GM19463 (cell line): ENCODE data around the gene PANK1.

Experiments used
- ATAC-seq: cut with Tn5 transposase; IDR thresholded peaks from one replicate; pipeline ENCODE4 v1.9.1; 2021; ENCODE audit warnings: mild to moderate bottlenecking, moderate library complexity; ENCODE audit not compliant: unreplicated experiment

PANK1 gene

GRCh38 chr10:89652806-89653370 is 7.8 kb upstream of the PANK1 start:
- ATAC-seq, result no peak

GRCh38 chr10:89651916-89652573 is 7.0 kb upstream of the PANK1 start:
- ATAC-seq, result no peak

- no peak for ATAC-seq
Observed at GRCh38 chr10:89651205-89651915, 6.3 kb upstream of the PANK1 start.

DNA sequence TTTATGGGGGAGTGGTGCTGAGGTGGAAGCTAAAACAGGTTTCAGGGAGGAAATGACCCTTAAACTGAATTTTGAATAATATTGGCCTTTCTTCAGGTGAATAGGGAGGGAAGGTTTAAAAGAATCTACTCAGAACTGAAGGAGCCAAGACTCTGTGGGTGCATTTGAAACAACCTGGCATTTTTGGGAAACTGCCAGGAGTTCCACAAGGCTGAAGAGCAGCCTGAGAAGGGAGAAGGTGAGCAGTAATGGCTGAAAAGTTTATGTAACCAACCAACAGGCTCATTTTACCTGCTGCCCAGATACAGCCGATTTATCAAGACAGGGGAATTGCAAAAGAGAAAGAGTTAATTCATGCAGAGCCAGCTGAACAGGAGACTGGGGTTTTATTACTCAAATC is 4.0 kb upstream of the PANK1 start:
- no peak for ATAC-seq

- ATAC-seq, result no peak
Observed at GRCh38 chr10:89648074-89648473, 3.0 kb upstream of the PANK1 start.

GRCh38 chr10:89646889-89647657 is 2.0 kb upstream of the PANK1 start:
- no peak for ATAC-seq

- no peak for ATAC-seq
Observed at GRCh38 chr10:89645742-89646172, 715 bp upstream of the PANK1 start.

GRCh38 chr10:89644691-89644966 is 413 bp downstream of the PANK1 start:
- peak; percentile 28 for ATAC-seq

DNA sequence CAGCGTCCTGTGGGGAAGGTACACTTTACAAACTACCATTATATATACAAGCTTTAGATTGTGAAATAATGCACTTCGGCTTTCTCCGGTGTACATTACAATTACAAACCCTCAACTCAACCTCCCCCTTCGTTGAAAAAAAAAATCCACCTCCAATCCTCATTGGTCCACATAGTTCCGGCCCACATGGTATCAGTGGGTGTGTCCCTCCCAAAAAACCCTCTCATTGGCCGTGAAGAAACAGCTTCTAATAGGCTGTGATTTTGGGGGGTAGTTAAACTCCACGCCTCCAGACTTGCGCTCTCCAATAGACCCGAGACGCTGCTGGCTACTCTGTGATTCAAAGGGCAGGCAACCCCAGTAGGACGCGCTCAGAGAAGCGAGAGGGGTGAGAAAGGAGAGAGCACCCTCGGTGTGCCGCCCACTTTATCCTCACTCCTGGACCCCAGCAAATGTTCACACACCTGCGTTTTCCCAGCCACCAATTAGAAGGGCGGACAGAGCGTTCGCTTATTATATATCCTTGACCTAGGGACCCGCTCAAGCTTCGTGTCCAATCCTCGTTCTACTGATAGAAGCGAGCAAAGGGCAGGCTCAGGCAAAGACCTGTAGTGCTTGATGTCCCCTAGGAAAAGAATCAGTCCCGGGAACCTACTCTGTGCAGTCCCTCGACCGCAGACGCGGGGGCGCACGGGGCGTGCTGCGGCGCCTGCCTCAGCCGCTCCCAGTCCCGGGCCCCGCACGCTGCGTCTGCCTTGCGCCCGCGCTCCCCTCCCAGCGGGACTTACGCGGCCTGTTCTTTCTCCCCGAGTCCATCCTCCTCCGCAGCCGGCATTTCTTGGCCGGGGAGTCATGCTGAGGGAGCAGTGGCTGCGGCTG is 991 bp downstream of the PANK1 start:
- peak; percentile 81 for ATAC-seq

DNA sequence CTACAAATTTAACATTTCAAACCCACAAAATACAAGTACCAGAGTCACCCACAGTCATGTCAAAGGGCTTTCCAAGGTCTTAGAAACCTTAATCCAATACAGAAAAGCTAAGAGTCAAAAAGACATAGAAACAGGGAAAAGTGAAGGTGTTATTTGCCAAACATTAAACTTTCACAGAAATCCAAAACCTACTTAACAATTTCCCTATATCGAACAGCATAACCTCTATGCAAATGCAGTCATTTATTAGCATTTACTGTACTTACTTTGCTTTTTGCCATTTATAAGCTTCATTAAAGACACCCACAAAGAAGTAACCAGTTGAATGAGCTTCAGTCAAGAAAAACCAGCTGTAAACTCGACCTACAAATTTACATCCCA is 1.6 kb downstream of the PANK1 start:
- ATAC-seq, result no peak

DNA sequence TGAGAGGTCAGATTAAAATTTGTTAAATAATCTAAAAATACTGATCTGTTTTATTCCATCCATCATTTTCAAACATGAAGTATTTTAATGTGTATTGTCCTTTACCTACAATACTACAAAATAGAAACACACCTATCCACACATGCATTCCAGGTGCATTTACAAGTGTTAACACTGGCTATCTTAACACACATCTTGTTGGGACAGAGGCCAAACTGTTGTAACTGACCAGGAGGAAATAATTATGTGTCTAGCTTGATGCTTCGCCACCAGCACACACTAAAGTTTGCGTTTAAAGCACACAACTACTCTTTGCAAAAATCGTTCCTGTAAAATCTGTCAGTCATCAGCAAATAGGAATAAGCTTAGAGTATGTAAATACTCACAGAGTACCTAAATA is 2.8 kb downstream of the PANK1 start:
- ATAC-seq, result no peak

- ATAC-seq, result no peak
Observed at GRCh38 chr10:89640241-89640640, 4.8 kb downstream of the PANK1 start.

DNA sequence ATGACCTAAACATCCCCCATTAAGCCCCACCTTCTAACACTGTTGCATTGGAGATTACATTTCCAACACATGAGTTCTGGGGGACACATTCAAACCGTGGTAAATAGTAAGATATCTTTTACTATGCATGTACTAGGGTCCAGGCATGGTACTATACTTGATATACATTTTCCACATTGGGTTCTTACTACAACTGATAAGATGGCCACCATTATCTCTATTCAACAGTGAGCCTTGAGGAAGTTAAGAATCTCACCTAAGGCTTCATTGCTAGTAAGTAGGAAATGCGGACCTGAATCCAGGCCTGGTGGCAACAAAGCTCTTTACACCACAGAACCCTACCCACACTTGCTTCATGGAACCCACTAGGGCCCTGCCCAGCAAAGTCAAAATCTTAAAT is 5.7 kb downstream of the PANK1 start:
- no peak for ATAC-seq

- ATAC-seq, result no peak
Observed at GRCh38 chr10:89637113-89637512, 7.9 kb downstream of the PANK1 start.

GRCh38 chr10:89634637-89635036 is 10.4 kb downstream of the PANK1 start:
- no peak for ATAC-seq

DNA sequence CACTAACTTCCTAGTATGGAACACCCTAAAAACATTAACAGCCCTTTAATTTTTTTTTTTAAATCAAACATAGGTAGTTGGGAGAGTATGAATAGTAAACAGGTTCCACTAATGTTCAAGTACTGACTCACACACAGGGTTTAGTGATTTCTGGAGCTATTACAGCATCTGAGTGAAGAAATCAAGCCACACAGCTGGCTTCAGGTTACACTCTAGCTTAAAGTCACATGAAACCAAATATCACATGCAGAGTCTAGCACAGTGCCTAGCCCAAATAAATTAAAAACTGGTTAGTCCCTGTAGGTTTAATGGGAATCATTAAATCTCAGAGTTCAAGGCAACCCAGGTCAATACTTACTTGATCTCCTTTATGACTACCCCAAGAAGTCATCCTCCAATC is 11.6 kb downstream of the PANK1 start:
- peak; percentile 66 for ATAC-seq

GRCh38 chr10:89632824-89633223 is 12.2 kb downstream of the PANK1 start:
- peak; percentile 51 for ATAC-seq

DNA sequence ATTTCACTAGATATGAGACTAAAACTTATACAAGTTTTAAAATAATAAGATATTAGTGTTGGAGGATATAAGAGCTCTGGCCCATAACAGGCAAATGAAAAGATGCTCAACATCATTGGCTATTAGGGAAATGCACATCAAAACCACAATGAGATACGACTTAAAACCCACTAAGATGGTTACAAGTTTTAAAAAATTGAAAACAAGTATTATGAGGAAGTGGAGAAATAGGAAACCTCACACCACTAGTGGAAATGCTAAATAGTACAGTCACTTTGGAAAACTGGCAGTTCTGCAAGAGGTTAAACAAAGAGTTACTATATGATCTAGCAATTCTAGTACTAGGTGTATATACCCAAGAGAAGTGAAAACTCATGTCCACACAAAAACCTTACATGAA is 17.2 kb downstream of the PANK1 start:
- ATAC-seq, result no peak

DNA sequence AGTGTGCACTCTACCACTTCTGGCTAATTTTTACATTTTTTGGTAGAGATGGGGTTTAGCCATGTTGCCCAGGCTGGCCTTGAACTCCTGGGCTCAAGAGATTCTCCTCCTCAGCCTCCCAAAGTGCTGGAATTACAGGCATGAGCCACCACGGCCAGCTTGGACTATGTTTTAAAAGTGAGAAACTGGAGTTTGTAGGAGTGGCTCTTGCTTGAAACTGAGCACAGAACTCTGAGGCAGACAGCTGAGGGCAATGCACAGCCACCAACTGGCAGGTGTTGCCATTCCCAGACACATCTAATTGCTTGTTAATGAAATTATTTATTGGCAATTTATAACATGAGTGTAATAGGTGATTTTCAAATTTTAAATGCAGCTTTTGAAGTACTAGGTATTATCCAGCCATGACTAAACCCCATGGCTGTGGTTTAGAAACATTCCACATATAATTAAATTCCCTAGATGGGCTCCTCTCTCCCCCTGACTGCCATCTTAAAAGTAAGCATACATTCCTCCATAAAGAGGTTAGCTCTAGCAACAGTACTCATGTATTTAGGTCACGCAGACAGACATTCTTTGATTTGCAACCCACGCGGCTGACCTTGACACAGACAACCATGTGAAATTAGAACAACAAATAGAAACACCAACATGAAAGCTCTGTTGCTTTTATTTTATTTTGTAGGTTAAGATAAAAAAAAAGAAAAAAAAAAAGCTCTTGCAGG is 19.8 kb downstream of the PANK1 start:
- ATAC-seq, result no peak

GRCh38 chr10:89624020-89624419 is 21.0 kb downstream of the PANK1 start:
- no peak for ATAC-seq
